ENCODE data around the gene BCL11A. TPM values are rescaled to one million over a fixed set of nuclear protein-coding genes. Genes with fewer than 3 reads are reported as not detected.

BCL11A gene
- total and polyA plus RNA-seq, 2 of the 13 experiments (the other 11 are each of a cell fraction or from before 2014, with no cell fraction given): not detected

GRCh38 chr2:60498127-60498815 lies 55.2 kb downstream of the BCL11A start:
- Histone ChIP-seq H3K9ac (ENCODE audit: insufficient read depth, low read depth, low read length) (no peak overlapping the region), H3K4me1 (ENCODE audit: insufficient read depth, low read length) (no peaks in the 10 kb centered on the region), H3K4me2 (ENCODE audit: low read depth, low read length) (no peak overlapping the region), H3K79me2 (ENCODE audit: insufficient read depth, low read length) (no peaks in the 10 kb centered on the region), H2AFZ (ENCODE audit: low read length) (no peak overlapping the region), H3K36me3 (replicated peaks in 1 of 2; ENCODE audit: control insufficient read depth in 1 of 2, insufficient read depth in 2 of 2, low read length in 2 of 2) (no peaks in the 10 kb centered on the region), H3K4me3 (replicated peaks in 1 of 3; ENCODE audit: insufficient read depth in 1 of 3, low read depth in 2 of 3, low read length in 3 of 3) (no peak overlapping the region), H3K27ac (ENCODE audit: extremely low read length, insufficient read depth, low read length) (no peak overlapping the region), H4K20me1 (ENCODE audit: insufficient read depth, low read length) (no peaks in the 10 kb centered on the region), H3K27me3 (ENCODE audit: control insufficient read depth in 1 of 2, insufficient read depth in 2 of 2, low read length in 2 of 2) (peaks cover 2 to 21% of the 10 kb centered on the region in 2 experiments; a peak in 3 of 5 replicates), H3K9me3 (ENCODE audit: low read length) (no peaks in the 10 kb centered on the region)
- 77% methylated on average over 6 of the region's 8 CpGs for WGBS (ENCODE audit: low lambda C conversion rate)
- no peak for DNase-seq (ENCODE audit: low spot score)
- ChIA-PET POLR2A (no interaction called here), CTCF (ENCODE audit: low intra/inter-chr PET ratio, low total read pairs) (no interaction called here)
- BruUV-seq (replicated peaks): no TSS peak
- no peak for FAIRE-seq
- intact Hi-C loops (cut with micrococcal nuclease; ENCODE audit: unreplicated experiment) (no loop called here), in situ Hi-C loops (cut with HindIII; ENCODE audit: extremely low pct_ligation_motif_present, low pct_unique_long_range_greater_than_20kb) (no loop called here)
- no peak for ATAC-seq
- no peak for TF ChIP-seq ATF1 (CRISPR knock-in tag; IDR thresholded peaks at IDR 0.05)
- no peak for TF ChIP-seq ZNF558 (CRISPR knock-in tag; IDR thresholded peaks at IDR 0.05; ENCODE audit: borderline replicate concordance)
- TF ChIP-seq ZNF281 (CRISPR knock-in tag; IDR thresholded peaks at IDR 0.05; ENCODE audit: borderline replicate concordance): no peak
- TF ChIP-seq ZNF839 (CRISPR knock-in tag; IDR thresholded peaks at IDR 0.05; ENCODE audit: borderline replicate concordance): no peak
- no peak for TF ChIP-seq PPARG (CRISPR knock-in tag; conservative IDR thresholded peaks at IDR 0.05)
- no peak for TF ChIP-seq ZBTB4 (CRISPR knock-in tag; IDR thresholded peaks at IDR 0.05; ENCODE audit: borderline replicate concordance)
- TF ChIP-seq ZNF18 (CRISPR knock-in tag; IDR thresholded peaks at IDR 0.05; ENCODE audit: insufficient replicate concordance): no peak
- TF ChIP-seq ZBTB2 (CRISPR knock-in tag; IDR thresholded peaks at IDR 0.05; ENCODE audit: low read depth): no peak
- no peak for TF ChIP-seq SNAI1 (CRISPR knock-in tag; IDR thresholded peaks at IDR 0.05; ENCODE audit: borderline replicate concordance)
- no peak for TF ChIP-seq ZNF816 (CRISPR knock-in tag; IDR thresholded peaks at IDR 0.05; ENCODE audit: borderline replicate concordance)
- TF ChIP-seq FOXK1 (CRISPR knock-in tag; IDR thresholded peaks at IDR 0.05; ENCODE audit: borderline replicate concordance, low read depth): no peak
- no peak for TF ChIP-seq ZNF276 (CRISPR knock-in tag; IDR thresholded peaks at IDR 0.05; ENCODE audit: low read depth)

All from HepG2 (cell line).